BE2C (cell line): ENCODE data around the gene MGAT4B.

Experiments used
- DNase-seq: peaks from one replicate; pipeline ENCODE4 v3.0.0-alpha.2; 2020
- H3K27me3 ChIP-seq: fragments of 250-450 bp; sonication (Bioruptor Pico); 2 replicates; pipeline ENCODE4 v1.5.1; 2020; ENCODE audit warnings: mild to moderate bottlenecking
- H3K36me3 ChIP-seq: fragments of 250-450 bp; sonication (Bioruptor Pico); 2 replicates; pipeline ENCODE4 v1.5.1; 2020; ENCODE audit warnings: mild to moderate bottlenecking
- H3K4me1 ChIP-seq: fragments of 250-450 bp; sonication (Bioruptor Pico); 2 replicates; pipeline ENCODE4 v1.5.1; 2020
- H3K4me3 ChIP-seq: 2 replicates; pipeline ENCODE4 v1.5.1; 2011; ENCODE audit warnings: low read depth, low read length
- H3K9me3 ChIP-seq: fragments of 250-450 bp; sonication (Bioruptor Pico); 2 replicates; pipeline ENCODE4 v1.5.1; 2020
- TF ChIP-seq, protein P1 (sequence below): IDR thresholded peaks from 2 replicates; pipeline ENCODE4 v1.5.1; 2012; ENCODE audit warnings: mild to moderate bottlenecking, low read depth, low read length

The MGAT4B gene

DNA sequence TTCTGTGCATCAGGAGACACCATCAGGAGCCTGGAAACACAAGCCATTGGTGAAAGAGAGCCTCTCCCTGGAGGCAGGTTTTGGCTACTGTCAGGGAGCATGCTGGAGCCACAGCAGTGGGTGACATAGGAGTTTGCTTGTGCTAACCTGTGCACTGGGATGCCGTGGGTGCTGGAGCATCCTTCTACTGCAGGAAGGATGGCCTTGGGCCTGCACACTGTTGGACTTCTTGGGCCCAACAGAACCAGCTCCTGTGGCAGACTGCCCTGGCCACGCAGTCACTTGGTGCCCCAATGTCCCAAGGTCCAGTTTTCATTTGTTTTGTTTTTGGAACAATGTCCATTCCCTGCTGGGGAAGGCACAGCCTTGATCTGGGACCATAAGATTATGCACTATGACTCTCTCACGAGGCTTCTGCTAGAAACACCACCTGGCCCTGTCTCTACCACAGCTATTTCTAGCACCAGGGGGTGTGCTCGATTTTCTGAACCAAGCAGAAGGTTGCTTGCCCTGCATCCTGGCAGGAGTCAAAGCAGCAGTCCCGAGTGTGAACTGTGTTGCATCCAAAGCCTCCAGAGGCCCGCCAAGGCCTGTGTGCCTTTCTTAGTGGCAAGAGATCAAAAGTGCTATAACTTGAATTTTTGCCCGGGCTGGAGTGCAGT is 18.3 kb downstream of the MGAT4B start:
- no peaks in the 10 kb centered on the region; the same call in 1 of the 2 replicates for H3K36me3 ChIP-seq
- no peaks in the 10 kb centered on the region for H3K27me3 ChIP-seq
- TF ChIP-seq, protein P1, sequence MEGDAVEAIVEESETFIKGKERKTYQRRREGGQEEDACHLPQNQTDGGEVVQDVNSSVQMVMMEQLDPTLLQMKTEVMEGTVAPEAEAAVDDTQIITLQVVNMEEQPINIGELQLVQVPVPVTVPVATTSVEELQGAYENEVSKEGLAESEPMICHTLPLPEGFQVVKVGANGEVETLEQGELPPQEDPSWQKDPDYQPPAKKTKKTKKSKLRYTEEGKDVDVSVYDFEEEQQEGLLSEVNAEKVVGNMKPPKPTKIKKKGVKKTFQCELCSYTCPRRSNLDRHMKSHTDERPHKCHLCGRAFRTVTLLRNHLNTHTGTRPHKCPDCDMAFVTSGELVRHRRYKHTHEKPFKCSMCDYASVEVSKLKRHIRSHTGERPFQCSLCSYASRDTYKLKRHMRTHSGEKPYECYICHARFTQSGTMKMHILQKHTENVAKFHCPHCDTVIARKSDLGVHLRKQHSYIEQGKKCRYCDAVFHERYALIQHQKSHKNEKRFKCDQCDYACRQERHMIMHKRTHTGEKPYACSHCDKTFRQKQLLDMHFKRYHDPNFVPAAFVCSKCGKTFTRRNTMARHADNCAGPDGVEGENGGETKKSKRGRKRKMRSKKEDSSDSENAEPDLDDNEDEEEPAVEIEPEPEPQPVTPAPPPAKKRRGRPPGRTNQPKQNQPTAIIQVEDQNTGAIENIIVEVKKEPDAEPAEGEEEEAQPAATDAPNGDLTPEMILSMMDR: no peak
- no peak for DNase-seq
- no peak overlapping the region for H3K4me3 ChIP-seq
- no peaks in the 10 kb centered on the region for H3K9me3 ChIP-seq
- no peaks in the 10 kb centered on the region for H3K4me1 ChIP-seq

DNA sequence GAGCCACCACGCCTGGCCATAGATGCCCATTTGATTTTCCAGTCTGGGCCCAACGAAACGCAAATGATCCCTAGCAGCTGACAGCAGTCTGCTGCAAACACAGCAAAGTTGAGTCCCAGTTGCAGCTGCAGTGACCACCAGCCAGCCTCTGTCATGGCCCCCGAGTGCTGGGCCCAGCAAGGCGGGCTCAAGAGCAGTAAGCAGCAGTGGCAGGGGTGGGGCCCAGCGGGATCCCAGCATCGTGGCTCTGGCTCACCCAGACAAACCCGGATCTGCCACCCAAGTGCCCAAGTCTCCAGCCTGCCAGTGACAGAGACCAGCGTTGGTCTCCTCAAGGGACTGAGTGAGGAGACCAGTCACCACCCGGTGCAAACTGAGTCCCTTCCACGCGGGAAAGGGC is 19.8 kb downstream of the MGAT4B start:
- no peaks in the 10 kb centered on the region; the same call in 1 of the 2 replicates for H3K36me3 ChIP-seq
- no peaks in the 10 kb centered on the region for H3K4me1 ChIP-seq
- TF ChIP-seq, protein P1: no peak
- H3K4me3 ChIP-seq: no peak overlapping the region
- DNase-seq: no peak
- H3K9me3 ChIP-seq: no peaks in the 10 kb centered on the region
- no peaks in the 10 kb centered on the region for H3K27me3 ChIP-seq

DNA sequence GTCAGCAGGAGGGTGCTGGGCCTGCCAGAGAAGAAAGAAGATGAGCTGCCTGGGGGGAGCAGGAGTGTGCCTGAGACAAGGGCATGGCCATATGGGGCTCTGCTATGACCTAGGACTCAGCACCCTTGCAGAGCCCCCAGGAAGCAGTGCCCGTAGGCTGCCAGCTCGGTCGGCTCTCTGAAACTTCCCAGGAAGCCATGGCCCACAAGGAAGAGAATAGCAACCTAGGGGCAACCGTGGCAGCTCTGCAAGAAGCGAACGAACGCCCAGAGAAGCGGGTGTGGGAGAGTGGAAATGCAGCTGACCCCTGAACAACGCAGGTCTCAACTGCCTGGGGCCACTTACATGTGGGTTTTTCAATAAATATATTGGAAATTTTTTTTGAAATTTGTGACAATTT is 23.5 kb downstream of the MGAT4B start:
- Histone ChIP-seq H3K27me3 (no peaks in the 10 kb centered on the region), H3K4me1 (no peaks in the 10 kb centered on the region)
- TF ChIP-seq, protein P1: no peak

DNA sequence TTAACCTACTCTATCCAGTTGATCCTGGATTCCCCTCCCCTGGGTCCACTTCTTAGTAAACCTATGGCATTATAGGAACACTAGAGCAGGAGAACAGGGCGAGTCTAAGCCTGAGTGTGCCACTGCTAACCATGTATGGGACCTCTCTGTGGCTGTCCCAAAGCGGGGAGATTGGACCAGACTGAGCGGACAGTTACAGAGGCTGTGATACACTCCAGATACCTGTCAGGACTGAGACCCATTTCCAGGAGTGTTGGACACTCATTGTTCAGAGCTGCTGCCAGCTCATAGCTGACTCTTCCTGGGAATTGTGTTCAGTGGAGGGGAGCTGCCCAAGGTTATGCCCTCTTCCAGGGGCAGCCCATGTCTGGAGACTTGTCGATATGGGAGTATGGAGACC is 24.8 kb downstream of the MGAT4B start:
- Histone ChIP-seq H3K36me3 (peaks cover 16% of the 10 kb centered on the region; the same call in 1 of the 2 replicates), H3K4me3 (no peak overlapping the region), H3K4me1 (no peaks in the 10 kb centered on the region), H3K9me3 (no peaks in the 10 kb centered on the region), H3K27me3 (no peaks in the 10 kb centered on the region)
- DNase-seq: no peak
- TF ChIP-seq, protein P1: no peak

More for the DNA sequence above, 23.5 kb downstream of the MGAT4B start:
- no peak overlapping the region for H3K4me3 ChIP-seq
- no peak for DNase-seq
- peaks cover 11% of the 10 kb centered on the region; the same call in 1 of the 2 replicates for H3K36me3 ChIP-seq
- no peaks in the 10 kb centered on the region for H3K9me3 ChIP-seq

DNA sequence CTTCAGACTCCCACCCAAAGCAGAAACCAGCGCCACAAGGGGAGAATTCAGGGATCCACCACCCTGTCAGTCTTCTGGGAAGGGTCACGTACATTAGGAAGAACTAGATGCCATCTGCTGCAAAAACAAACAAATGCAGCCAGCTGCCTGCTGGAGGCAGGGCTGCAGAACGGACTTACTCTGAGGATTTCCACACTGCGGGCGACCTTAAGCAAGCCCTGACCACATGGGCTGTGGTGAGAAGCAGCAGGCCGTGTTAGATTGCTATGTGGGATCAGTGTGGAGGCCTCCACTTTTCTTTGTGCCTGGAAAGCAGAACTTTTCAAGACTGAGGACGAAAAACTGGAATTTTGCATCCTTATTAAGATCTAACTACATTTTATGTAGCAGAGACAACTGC is 26.3 kb downstream of the MGAT4B start:
- Histone ChIP-seq H3K36me3 (peaks cover 24% of the 10 kb centered on the region), H3K4me3 (no peak overlapping the region), H3K4me1 (no peaks in the 10 kb centered on the region), H3K9me3 (no peaks in the 10 kb centered on the region), H3K27me3 (no peaks in the 10 kb centered on the region)
- no peak for DNase-seq
- TF ChIP-seq, protein P1: no peak

DNA sequence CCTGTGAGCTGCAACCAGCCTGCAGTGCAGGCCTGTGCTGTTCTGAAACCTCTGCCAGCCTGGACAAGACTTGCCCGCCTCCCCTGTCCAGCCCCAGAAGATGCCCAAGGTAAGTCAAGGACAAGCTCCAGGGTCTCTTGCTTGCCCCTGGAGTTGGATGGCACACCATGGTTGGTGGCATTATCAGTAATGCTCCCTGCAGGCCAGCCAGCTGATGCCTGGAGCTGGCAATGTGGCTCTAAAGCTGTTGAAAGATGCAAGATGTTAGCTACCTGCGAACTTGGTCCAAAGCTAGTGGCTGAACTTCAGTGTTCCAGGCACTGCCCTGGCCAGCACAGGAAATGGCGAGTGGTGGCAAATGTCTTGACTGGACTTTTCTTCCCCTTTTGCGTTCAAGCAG is 26.8 kb downstream of the MGAT4B start:
- DNase-seq: no peak
- peaks cover 27% of the 10 kb centered on the region for H3K36me3 ChIP-seq

More for the DNA sequence above, 26.8 kb downstream of the MGAT4B start:
- Histone ChIP-seq H3K27me3 (no peaks in the 10 kb centered on the region), H3K4me1 (no peaks in the 10 kb centered on the region), H3K9me3 (no peaks in the 10 kb centered on the region), H3K4me3 (no peak overlapping the region)
- TF ChIP-seq, protein P1: no peak
